Adipose tissue (tissue), 3 donors: ENCODE results near the gene RABEP2. TPM values are rescaled to one million over a fixed set of nuclear protein-coding genes. Genes with fewer than 3 reads are reported as not detected.
"Not testable (repeated sequence)": the region's sequence is repeated elsewhere in the genome, so short reads cannot be mapped to it uniquely, and the experiment has no call there.

Experiments
- H3K27ac ChIP-seq: one replicate; pipeline ENCODE4 v1.5.1; 2013; ENCODE audit warnings: low read depth, low read length
- WGBS, 3 donors: extraction: QIAGEN DNeasy Blood & Tissue Kit; methylation state at CpG; one replicate each; pipeline ENCODE4 v1.1.7; 2013; 5-methylcytosine and 5-hydroxymethylcytosine counted together
- polyA plus RNA-seq, 3 donors: library from polyadenylated mRNA; stranded (reverse); fragments of 200-250 nt; gene quantifications; one replicate each; pipeline ENCODE4 v1.2.3, GENCODE V29; 2013
- donor health status: healthy with polysubstance abuse.
- donor health status: Bipolar disorder and iron deficiency.
- donor health status: healthy.

The RABEP2 gene
- polyA plus RNA-seq, 3 donors: 12.3 to 18.5 (median 15.1) TPM

DNA sequence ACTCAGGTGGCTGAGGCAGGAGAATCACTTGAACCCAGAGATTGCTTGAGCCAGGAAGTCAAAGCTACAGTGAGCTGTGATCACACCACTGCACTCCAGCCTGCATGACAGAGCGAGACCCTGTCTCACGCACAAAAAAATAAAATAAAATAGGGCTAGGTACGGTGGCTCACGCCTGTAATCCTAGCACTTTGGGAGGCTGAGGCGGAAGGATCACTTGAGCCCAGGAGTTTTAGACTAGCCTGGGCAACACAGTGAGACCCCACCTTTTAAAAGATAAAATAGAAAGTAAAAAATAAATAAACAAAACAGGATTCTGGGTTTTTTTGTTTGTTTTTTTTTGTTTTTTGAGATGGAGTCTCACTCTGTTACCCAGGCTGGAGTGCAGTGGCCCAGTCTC lies 34.7 kb downstream of the RABEP2 start:
- 92 to 96% (median 94%) methylated on average over 5 of the region's 5 CpGs for WGBS, 3 donors
- H3K27ac ChIP-seq: not testable (repeated sequence)

GRCh38 chr16:28886945-28887344 lies 38.1 kb downstream of the RABEP2 start:
- WGBS, 3 donors: 73 to 79% (median 74%) methylated on average over 10 of the region's 10 CpGs

GRCh38 chr16:28884045-28884444 lies 41.0 kb downstream of the RABEP2 start:
- H3K27ac ChIP-seq: no peak overlapping the region
- WGBS, 3 donors: 88 to 94% (median 92%) methylated on average over 6 of the region's 6 CpGs

More at GRCh38 chr16:28886945-28887344, 38.1 kb downstream of the RABEP2 start:
- H3K27ac ChIP-seq: no peak overlapping the region

- H3K27ac ChIP-seq: no peak overlapping the region
- WGBS, 3 donors: 59 to 64% (median 63%) methylated on average over 24 to 25 of the region's 25 CpGs
These were observed 41.6 kb downstream of the RABEP2 start for GRCh38 chr16:28883221-28883996.

- 49 to 55% (median 49%) methylated on average over 21 to 24 of the region's 24 CpGs for WGBS, 3 donors
- H3K27ac ChIP-seq: no peak overlapping the region
These were observed 42.4 kb downstream of the RABEP2 start for GRCh38 chr16:28882551-28883160.

GRCh38 chr16:28881565-28881964 lies 43.5 kb downstream of the RABEP2 start:
- not testable (repeated sequence) for H3K27ac ChIP-seq
- 84 to 87% (median 85%) methylated on average over 4 of the region's 4 CpGs for WGBS, 3 donors

DNA sequence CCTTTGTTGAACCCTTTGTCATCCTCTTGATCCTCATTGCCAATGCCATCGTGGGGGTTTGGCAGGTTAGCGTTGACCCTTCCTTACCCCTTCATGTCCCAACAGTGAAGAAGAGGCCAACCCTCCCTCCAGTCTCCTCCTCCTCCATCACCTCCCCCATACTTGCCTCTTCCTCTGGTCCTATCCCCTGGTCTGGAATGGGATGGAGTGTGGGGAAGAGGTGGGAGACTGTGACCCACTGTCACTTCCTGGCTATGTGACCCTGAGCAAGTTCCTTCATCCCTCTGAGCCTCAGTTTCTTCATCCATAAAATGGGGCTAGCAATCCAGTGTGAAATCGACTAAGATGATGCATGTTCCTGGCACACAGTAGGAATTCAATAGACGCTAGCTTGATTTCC lies 44.1 kb downstream of the RABEP2 start:
- WGBS, 3 donors: 66 to 73% (median 70%) methylated on average over 4 of the region's 4 CpGs

GRCh38 chr16:28880589-28880915 lies 44.5 kb downstream of the RABEP2 start:
- 8 to 15% (median 12%) methylated on average over 11 of the region's 11 CpGs for WGBS, 3 donors
- no peak overlapping the region for H3K27ac ChIP-seq

More for the DNA sequence above, 44.1 kb downstream of the RABEP2 start:
- no peak overlapping the region for H3K27ac ChIP-seq

DNA sequence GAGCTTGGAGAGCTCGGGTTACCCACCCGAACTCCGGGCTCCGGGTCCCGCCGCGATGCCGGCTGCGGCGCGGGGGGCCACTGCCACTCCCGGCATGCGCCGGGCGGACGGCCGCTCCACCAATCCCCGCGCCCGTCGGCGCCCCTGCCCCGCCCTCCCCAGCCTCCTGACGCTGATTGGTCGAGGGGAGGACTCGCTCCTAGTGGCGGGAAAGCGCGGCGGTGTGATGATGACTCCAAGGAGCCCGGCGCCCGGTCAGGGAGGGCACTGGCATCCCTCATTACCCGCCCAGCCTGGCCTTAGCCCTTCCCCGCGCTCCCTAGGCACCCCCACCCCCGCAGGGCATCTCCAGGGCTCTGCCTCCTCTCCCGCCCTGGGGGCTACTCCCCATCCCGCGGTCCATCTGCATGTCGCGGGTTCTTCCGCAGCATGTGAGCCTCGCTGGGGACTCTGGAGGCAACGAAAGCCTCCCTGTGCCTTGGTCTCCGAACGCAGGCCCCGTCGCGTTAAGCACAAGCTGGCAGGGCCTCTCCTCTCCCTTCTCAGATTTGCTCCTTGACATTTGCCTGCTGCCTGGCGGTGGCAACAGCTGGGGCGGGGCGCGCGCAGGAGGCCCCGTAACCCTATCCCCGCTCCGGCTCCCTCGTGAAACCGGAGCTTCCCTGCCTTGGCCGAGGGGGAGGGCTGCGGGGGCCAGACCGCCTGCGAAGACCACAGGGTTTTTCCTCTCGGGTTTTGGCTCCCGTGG lies 45.0 kb downstream of the RABEP2 start:
- WGBS, 3 donors: 1 to 2% (median 2%) methylated on average over 52 to 66 of the region's 66 CpGs
- no peak overlapping the region for H3K27ac ChIP-seq

DNA sequence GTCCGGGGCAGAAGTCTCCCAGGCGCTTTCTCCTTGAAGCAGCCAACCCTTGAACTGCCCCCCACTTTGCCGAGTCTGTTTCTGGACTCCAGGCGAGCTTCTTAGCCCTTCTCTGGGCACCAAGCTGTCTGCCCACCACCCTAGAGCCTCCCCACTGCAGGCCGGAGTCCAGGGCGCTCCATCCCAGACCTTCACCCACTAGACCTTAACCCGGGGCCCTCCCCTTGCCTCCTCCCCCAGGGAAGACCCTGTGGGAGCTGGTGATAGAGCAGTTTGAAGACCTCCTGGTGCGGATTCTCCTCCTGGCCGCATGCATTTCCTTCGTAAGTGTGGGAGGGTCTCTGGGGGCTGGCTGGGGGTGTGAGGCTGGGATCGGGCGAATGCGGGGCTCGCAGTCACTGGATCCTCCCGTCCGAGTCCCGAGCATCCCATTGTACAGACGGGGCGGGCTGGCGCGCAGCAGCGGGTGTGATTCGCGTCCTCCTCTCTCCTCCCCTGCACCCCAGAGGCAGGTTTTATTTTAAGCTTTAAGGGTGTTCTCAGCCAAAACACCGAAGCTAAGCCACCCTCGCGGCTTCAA lies 45.7 kb downstream of the RABEP2 start:
- WGBS, 3 donors: 2 to 3% (median 3%) methylated on average over 27 of the region's 27 CpGs
- no peak overlapping the region for H3K27ac ChIP-seq

DNA sequence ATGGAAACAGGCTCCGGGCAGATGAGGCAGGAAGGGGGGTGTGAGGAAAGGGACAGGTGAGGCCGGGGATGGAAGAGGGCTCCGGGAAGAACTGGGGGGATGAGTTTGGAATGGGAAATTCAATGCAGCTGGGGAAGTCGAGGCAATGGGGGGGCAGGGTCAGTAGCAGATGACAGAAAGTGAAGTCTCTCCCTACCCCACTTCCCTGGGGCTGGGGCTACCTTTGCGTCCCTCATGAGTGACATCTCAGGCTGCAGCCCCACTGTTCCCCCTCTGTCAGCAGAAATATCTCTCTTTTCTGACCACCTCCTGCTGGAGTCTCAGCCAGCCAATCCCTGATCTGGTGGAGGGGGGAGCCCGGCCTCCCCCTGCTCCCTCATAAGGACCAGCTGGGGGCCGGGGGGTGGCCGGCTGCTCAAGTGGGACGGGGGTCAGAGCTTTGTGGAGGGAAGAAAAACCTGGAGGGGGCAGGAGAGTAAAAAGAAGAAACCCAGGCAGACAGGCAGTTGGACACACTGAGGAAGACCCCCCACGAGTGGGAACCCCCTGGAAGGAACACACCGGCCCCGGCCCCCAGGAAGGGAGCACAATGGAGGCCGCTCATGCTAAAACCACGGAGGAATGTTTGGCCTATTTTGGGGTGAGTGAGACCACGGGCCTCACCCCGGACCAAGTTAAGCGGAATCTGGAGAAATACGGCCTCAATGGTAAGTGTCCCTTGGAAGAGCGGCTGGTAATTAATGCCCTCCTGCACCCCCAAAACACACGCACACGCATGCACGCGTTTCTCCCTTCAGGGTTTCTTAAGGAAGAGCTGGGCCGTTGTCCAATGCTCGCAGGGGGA lies 46.7 kb downstream of the RABEP2 start, which contains the start of gene ATP2A1:
Gene ATP2A1 (plus strand): TSS at position 406 of the 844 bp plus-strand sequence. CDS start 184 bp downstream, at position 590.
- H3K27ac ChIP-seq: no peak within 1 kb of the TSS

DNA sequence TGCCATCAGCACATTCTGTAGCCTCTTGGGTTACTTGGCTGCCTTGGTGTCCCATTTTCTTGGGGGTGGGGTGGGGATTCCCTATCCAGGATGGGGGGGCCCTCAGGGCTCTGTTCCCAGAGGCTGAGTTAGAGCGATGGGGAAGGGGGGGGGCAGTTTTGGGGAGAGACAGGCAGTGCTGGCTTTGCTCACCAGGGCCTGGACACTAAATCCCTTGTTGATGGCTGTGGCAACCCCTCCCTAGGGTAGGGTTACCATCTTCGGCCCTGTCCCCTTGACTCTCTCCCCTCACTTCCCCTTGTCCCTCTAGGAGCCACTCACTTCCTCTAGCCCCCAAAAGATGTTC lies 47.4 kb downstream of the RABEP2 start:
- H3K27ac ChIP-seq: no peak overlapping the region
- 45 to 81% (median 53%) methylated on average over 2 of the region's 2 CpGs for WGBS, 3 donors

More for the DNA sequence above, 46.7 kb downstream of the RABEP2 start, which contains the start of gene ATP2A1:
- WGBS, 3 donors: 69 to 75% (median 74%) methylated on average over 24 to 25 of the region's 25 CpGs

DNA sequence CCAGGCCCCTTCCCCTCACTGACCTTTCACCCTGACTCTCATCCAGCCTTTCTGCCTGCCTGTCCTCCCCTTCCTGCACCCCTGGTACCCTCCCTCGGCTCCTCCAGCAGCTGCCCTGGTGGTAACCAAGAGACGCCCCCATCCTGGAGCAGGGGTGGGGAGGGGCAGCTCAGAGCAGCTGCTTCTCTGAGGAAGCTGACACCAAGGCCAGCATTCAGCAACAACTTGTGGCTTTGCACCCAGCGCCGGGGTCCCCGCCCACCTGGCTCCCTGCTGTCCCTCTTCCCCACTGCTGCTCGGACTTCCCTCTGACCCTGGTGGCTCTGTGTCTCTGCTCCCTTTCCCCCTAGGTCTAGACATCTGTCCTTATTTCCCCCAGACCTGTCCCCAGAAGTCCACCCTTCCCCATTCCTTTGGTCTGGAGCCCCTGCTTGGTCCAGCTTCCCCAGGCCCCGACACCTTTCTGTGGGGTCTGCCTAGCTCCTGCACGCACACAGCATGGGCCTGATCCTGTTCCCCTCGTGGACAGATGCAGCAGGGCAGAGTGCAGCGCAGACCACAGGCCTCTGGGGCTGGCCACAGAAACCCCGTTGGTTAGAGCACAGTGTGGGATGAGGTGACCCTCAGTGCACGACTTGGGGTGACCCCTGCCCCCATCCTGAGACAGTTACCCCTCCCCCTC lies 47.9 kb downstream of the RABEP2 start:
- H3K27ac ChIP-seq: no peak overlapping the region
- 49 to 53% (median 53%) methylated on average over 10 to 12 of the region's 12 CpGs for WGBS, 3 donors

GRCh38 chr16:28876019-28876659 lies 48.9 kb downstream of the RABEP2 start:
- H3K27ac ChIP-seq: no peak overlapping the region
- 61 to 71% (median 67%) methylated on average over 17 of the region's 17 CpGs for WGBS, 3 donors

GRCh38 chr16:28875134-28876018 lies 49.7 kb downstream of the RABEP2 start:
- H3K27ac ChIP-seq: no peak overlapping the region
- WGBS, 3 donors: 64% methylated on average over 13 of the region's 13 CpGs

DNA sequence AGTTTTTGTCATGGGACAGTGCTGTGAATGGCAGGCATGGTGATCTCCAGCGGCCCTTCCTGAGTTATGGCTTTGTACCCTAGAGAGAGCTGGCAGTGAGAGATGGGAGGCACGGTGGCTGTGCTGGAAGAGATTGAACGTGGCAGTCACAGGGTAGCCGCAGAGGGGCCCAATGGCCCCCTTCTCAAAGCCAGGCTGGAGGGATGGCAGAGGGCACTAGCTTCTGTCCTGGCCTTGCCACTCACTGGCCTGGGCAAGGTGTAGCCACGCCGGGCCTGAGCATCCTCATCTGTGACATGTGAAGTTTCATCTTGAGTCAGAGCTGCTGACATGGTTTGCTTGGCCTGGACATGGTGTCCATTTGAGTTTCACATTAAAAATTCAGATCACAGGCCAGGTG lies 50.6 kb downstream of the RABEP2 start:
- WGBS, 3 donors: 95 to 96% (median 95%) methylated on average over 6 of the region's 6 CpGs
- H3K27ac ChIP-seq: no peak overlapping the region
